Osteoblast (primary cell): ENCODE measurements around the gene SMIM23. TPM values are rescaled to one million over a fixed set of nuclear protein-coding genes. Genes with fewer than 3 reads are reported as not detected.

Experiments used
- DNase-seq: peaks from one replicate; pipeline ENCODE4 v3.0.0; 2011; ENCODE audit warnings: low spot score, mixed read lengths; ENCODE audit not compliant: insufficient read length; ENCODE audit errors: missing footprints
- H2AFZ ChIP-seq: 2 replicates; pipeline ENCODE4 v1.6.0; 2011; ENCODE audit warnings: mild to moderate bottlenecking, low read length
- H3K27ac ChIP-seq: 2 replicates; pipeline ENCODE4 v1.5.1; 2011; ENCODE audit warnings: mild to moderate bottlenecking, low read depth, low read length, moderate library complexity
- H3K27me3 ChIP-seq: 2 replicates; pipeline ENCODE4 v1.6.0; 2012; ENCODE audit warnings: mild to moderate bottlenecking, control low read depth, inconsistent platforms, low read length, moderate library complexity; ENCODE audit not compliant: insufficient read depth
- H3K36me3 ChIP-seq: 2 replicates; pipeline ENCODE4 v1.5.1; 2011; ENCODE audit warnings: mild to moderate bottlenecking, low read length, control low read depth, moderate library complexity; ENCODE audit not compliant: insufficient read depth
- H3K4me1 ChIP-seq: 2 replicates; pipeline ENCODE4 v1.5.1; 2011; ENCODE audit warnings: mild to moderate bottlenecking, low read length, control low read depth, moderate library complexity; ENCODE audit not compliant: insufficient read depth
- H3K4me2 ChIP-seq: 2 replicates; pipeline ENCODE4 v1.6.0; 2011; ENCODE audit warnings: mild to moderate bottlenecking, low read length; ENCODE audit not compliant: insufficient read depth
- H3K4me3 ChIP-seq: fragments of 200-600 bp; sonication (generic); 3 replicates; pipeline ENCODE4 v1.5.1; 2012; ENCODE audit warnings: mild to moderate bottlenecking, low read length, inconsistent platforms; ENCODE audit not compliant: insufficient read depth
- H3K79me2 ChIP-seq: 2 replicates; pipeline ENCODE4 v1.6.0; 2012; ENCODE audit warnings: mild to moderate bottlenecking, low read length, control low read depth, inconsistent platforms; ENCODE audit not compliant: insufficient read depth
- H3K9me3 ChIP-seq: 2 replicates; pipeline ENCODE4 v1.5.1; 2011; ENCODE audit warnings: low read depth, low read length, control low read depth
- H4K20me1 ChIP-seq: 2 replicates; pipeline ENCODE4 v1.6.0; 2012; ENCODE audit warnings: mild to moderate bottlenecking, low read length, control low read depth; ENCODE audit not compliant: insufficient read depth
- CTCF ChIP-seq: IDR thresholded peaks from 2 replicates; pipeline ENCODE4 v1.5.1; 2011; ENCODE audit warnings: mild to moderate bottlenecking, low read depth, low read length, moderate library complexity; ENCODE audit errors: extremely low read depth
- total RNA-seq: library from RNA; depleted of rRNA; stranded (reverse); fragments of >200 nt; gene quantifications from 2 replicates; pipeline ENCODE4 v1.2.3, GENCODE V29; 2012

SMIM23 gene
- total RNA-seq: not detected in 2 replicates

DNA sequence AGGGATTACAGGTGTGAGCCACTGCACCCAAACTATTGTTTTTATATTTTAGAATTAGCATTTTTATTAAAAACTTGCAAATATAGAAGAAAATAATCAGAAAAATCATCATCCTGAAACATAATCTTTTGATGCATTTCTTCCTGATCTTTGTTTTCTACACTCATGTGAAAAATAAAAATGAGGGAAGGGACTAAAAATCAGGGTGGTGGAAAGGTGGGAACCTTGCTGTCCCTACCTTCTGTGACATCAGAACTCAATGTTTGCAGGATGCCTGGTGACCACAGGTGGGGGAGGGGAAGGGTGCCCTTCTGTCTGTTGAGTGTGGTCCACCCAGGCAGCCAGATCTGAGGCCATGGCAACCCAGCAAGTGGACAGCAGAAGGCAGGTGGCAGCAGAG is at the start of gene SMIM23:
SMIM23 (plus strand) TSS at position 301 of the 400 bp plus-strand sequence; CDS start at position 356, 55 bp downstream.
- Histone ChIP-seq H2AFZ (no peak within 1 kb of the TSS), H3K4me2 (no peak within 1 kb of the TSS), H3K27me3 (peaks cover 29% of the 10 kb centered on the region), H3K4me3 (no peak within 1 kb of the TSS), H4K20me1 (no peaks in the 10 kb centered on the region), H3K36me3 (no peaks in the 10 kb centered on the region), H3K4me1 (no peaks in the 10 kb centered on the region), H3K27ac (no peak within 1 kb of the TSS), H3K79me2 (no peaks in the 10 kb centered on the region), H3K9me3 (no peaks in the 10 kb centered on the region)
- TF ChIP-seq CTCF: no peak
- no peak for DNase-seq

DNA sequence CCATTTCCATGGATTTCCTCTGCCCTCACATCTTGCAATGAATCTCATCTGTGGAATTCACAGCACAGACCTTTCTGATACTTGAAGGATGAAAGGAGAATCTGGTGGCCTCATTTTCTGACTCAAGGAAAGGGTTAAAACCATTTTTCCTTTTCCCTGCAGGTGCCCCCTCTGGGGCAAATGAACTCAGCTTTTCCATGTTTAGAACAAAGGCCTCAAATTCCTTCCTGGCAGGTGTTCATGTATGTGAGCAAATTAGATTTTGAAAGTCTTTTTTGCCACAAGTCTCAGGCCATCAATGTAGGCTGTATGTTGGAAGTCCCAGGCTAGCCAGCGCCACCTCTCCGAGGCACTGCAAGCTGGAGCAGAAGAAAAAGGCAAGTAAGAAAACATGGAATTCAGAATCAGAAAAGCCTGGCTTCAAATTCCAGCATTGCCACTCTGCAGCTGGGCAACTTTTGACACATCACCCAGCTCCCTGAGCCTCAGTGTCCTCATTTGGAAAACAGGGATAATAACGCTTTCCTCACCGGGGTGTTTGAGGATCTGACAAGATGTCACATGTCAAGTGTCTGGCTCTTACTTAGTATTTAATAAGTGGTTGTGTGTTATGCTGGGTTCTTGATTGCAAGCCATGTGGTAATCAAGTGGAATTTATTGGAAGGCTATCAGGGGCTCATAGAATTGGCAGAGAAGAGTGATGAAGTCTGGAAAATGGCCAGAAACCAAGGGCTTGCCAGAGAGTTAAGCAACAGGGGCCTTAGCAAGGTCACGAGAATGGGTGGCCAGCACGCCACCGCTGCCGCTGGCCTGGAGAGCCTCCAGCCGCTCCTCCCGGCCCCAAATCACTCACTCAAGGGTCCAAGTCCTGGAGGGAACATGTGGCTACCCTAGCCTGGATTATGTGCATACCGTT is 48.4 kb upstream of the SMIM23 start:
- Histone ChIP-seq H3K27me3 (peaks cover 24% of the 10 kb centered on the region), H3K4me1 (no peaks in the 10 kb centered on the region), H3K4me3 (no peak overlapping the region), H3K27ac (no peak overlapping the region), H3K9me3 (no peaks in the 10 kb centered on the region), H3K4me2 (no peak overlapping the region), H3K79me2 (no peaks in the 10 kb centered on the region), H2AFZ (no peak overlapping the region), H4K20me1 (no peaks in the 10 kb centered on the region), H3K36me3 (no peaks in the 10 kb centered on the region)
- TF ChIP-seq CTCF: no peak
- no peak for DNase-seq

DNA sequence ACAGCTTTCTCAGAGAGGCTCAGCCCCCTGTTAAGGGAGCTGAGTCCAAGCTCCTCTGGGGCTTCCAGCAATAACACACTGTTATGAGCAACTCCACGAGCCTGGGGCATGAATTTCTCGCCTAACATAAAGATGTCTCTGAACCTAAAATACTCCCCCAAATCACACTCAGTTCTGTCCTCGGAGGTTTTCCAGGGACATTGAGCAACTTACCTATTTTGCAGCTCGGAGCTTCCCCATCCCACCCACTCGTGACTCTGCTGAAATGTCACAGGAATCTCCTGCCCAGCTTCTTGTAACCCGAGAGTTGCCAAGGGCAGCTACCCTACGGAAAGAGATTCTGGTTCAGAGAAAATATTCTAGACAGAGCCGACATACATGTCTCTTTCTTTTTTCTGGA is 47.1 kb upstream of the SMIM23 start:
- peaks cover 24% of the 10 kb centered on the region for H3K27me3 ChIP-seq
- no peaks in the 10 kb centered on the region for H4K20me1 ChIP-seq
- no peak overlapping the region for H3K4me2 ChIP-seq
- no peak overlapping the region for H3K4me3 ChIP-seq
- DNase-seq: no peak
- no peaks in the 10 kb centered on the region for H3K4me1 ChIP-seq
- no peak for TF ChIP-seq CTCF
- H3K36me3 ChIP-seq: no peaks in the 10 kb centered on the region
- H3K27ac ChIP-seq: no peak overlapping the region
- no peaks in the 10 kb centered on the region for H3K9me3 ChIP-seq
- H3K79me2 ChIP-seq: no peaks in the 10 kb centered on the region
- no peak overlapping the region for H2AFZ ChIP-seq

GRCh38 chr5:171739271-171739670 is 46.3 kb upstream of the SMIM23 start:
- Histone ChIP-seq H3K36me3 (no peaks in the 10 kb centered on the region), H3K9me3 (no peaks in the 10 kb centered on the region), H3K79me2 (no peaks in the 10 kb centered on the region), H3K4me2 (no peak overlapping the region), H3K27ac (no peak overlapping the region), H2AFZ (no peak overlapping the region), H4K20me1 (no peaks in the 10 kb centered on the region), H3K27me3 (peaks cover 24% of the 10 kb centered on the region), H3K4me3 (no peak overlapping the region), H3K4me1 (no peaks in the 10 kb centered on the region)
- DNase-seq: no peak
- no peak for TF ChIP-seq CTCF
